DND-41 (cell line): ENCODE results near the gene GPR83.

ENCODE experiments used
- ATAC-seq: fragments of 200-7000 bp; cut with Tn5 transposase; 3 replicates; pipeline ENCODE4 v1.9.1; 2021; ENCODE audit warnings: low read depth; ENCODE audit not compliant: insufficient read depth
- DNase-seq: peaks from one replicate; pipeline ENCODE4 v3.0.0-alpha.2; 2020
- H2AFZ ChIP-seq: 2 replicates; pipeline ENCODE4 v1.6.0; 2012; ENCODE audit warnings: low read depth, low read length
- H3K27ac ChIP-seq: 2 replicates; pipeline ENCODE4 v1.5.1; 2012; ENCODE audit warnings: low read length, inconsistent platforms
- H3K27me3 ChIP-seq: fragments of 200-600 bp; sonication (generic); 2 replicates; pipeline ENCODE4 v1.6.0; 2012; ENCODE audit warnings: low read length, mild to moderate bottlenecking, inconsistent platforms; ENCODE audit not compliant: insufficient read depth, poor library complexity
- H3K36me3 ChIP-seq: 2 replicates; pipeline ENCODE4 v1.5.1; 2012; ENCODE audit warnings: low read length, inconsistent platforms; ENCODE audit not compliant: insufficient read depth
- H3K4me1 ChIP-seq: 2 replicates; pipeline ENCODE4 v1.5.1; 2012; ENCODE audit warnings: mild to moderate bottlenecking, low read length; ENCODE audit not compliant: insufficient read depth
- H3K4me2 ChIP-seq: 2 replicates; pipeline ENCODE4 v1.6.0; 2012; ENCODE audit warnings: mild to moderate bottlenecking, moderate library complexity, low read length, inconsistent platforms; ENCODE audit not compliant: insufficient read depth
- H3K4me3 ChIP-seq, 2 experiments: fragments of 200-600 bp in 1 of 2; shearing (Covaris generic) in 1 of 2; 2 replicates each; pipeline ENCODE4 v1.5.1; 2012 to 2016; ENCODE audit warnings: inconsistent platforms in 2 of 2, low read length in 2 of 2, mild to moderate bottlenecking in 2 of 2, low read depth in 1 of 2, moderate library complexity in 1 of 2
- H3K79me2 ChIP-seq: 2 replicates; pipeline ENCODE4 v1.6.0; 2012; ENCODE audit warnings: low read length, inconsistent platforms; ENCODE audit not compliant: insufficient read depth
- H3K9ac ChIP-seq: 2 replicates; pipeline ENCODE4 v1.6.0; 2012; ENCODE audit warnings: low read depth, mild to moderate bottlenecking, inconsistent platforms, low read length, moderate library complexity
- H3K9me3 ChIP-seq: 2 replicates; pipeline ENCODE4 v1.5.1; 2012; ENCODE audit warnings: low read length, moderate library complexity, mild to moderate bottlenecking, inconsistent platforms; ENCODE audit not compliant: insufficient read depth, severe bottlenecking
- H4K20me1 ChIP-seq: 2 replicates; pipeline ENCODE4 v1.6.0; 2012; ENCODE audit warnings: low read length; ENCODE audit not compliant: insufficient read depth
- EZH2 ChIP-seq: IDR thresholded peaks from 3 replicates; pipeline ENCODE4 v1.6.1; 2012; ENCODE audit warnings: borderline replicate concordance, low read depth, mild to moderate bottlenecking, moderate library complexity, low read length, inconsistent platforms; ENCODE audit not compliant: severe bottlenecking
- TF ChIP-seq, protein P1 (sequence below): IDR thresholded peaks from 2 replicates; pipeline ENCODE4 v1.5.1; 2012; ENCODE audit warnings: borderline replicate concordance, low read length, moderate library complexity, mild to moderate bottlenecking; ENCODE audit not compliant: poor library complexity, severe bottlenecking; ENCODE audit errors: extremely low read depth

Gene GPR83

DNA sequence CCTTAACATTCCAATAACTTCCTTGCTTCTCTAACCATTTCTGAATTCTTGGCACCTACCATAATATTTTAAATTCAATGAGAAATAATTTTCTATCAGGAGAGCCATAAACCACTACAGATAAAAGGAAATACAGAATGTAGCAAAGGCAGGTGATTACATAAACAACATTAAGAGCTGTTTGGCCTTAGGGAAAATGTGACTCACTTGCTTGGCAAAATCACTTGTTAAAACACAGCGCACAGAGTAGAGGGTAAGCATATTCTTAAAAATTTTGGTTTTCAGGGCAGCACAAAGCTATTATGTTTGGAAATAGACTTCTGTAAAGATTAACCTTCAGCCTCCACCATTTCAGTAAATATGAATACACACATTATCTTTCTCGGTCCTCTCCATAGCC is 70.4 kb downstream of the GPR83 start:
- Histone ChIP-seq H3K27ac (no peak overlapping the region), H3K4me1 (no peaks in the 10 kb centered on the region), H3K36me3 (no peaks in the 10 kb centered on the region), H3K9me3 (no peaks in the 10 kb centered on the region), H4K20me1 (no peaks in the 10 kb centered on the region), H3K27me3 (no peaks in the 10 kb centered on the region), H3K9ac (no peak overlapping the region), H2AFZ (no peak overlapping the region), H3K4me3 (no peak overlapping the region), H3K4me2 (no peak overlapping the region), H3K79me2 (no peaks in the 10 kb centered on the region)
- TF ChIP-seq, protein P1, sequence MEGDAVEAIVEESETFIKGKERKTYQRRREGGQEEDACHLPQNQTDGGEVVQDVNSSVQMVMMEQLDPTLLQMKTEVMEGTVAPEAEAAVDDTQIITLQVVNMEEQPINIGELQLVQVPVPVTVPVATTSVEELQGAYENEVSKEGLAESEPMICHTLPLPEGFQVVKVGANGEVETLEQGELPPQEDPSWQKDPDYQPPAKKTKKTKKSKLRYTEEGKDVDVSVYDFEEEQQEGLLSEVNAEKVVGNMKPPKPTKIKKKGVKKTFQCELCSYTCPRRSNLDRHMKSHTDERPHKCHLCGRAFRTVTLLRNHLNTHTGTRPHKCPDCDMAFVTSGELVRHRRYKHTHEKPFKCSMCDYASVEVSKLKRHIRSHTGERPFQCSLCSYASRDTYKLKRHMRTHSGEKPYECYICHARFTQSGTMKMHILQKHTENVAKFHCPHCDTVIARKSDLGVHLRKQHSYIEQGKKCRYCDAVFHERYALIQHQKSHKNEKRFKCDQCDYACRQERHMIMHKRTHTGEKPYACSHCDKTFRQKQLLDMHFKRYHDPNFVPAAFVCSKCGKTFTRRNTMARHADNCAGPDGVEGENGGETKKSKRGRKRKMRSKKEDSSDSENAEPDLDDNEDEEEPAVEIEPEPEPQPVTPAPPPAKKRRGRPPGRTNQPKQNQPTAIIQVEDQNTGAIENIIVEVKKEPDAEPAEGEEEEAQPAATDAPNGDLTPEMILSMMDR, result no peak
- TF ChIP-seq EZH2, result no peak
- DNase-seq, result no peak
- ATAC-seq, result no peak

- H3K4me1 ChIP-seq, result no peaks in the 10 kb centered on the region
- H3K79me2 ChIP-seq, result no peaks in the 10 kb centered on the region
- no peaks in the 10 kb centered on the region for H3K36me3 ChIP-seq
- DNase-seq (no peak), ATAC-seq (no peak)
- H3K4me2 ChIP-seq, result no peak overlapping the region
- no peaks in the 10 kb centered on the region for H3K27me3 ChIP-seq
- H3K4me3 ChIP-seq, result no peak overlapping the region
- H3K9me3 ChIP-seq, result no peaks in the 10 kb centered on the region
- H2AFZ ChIP-seq, result no peak overlapping the region
- H3K9ac ChIP-seq, result no peak overlapping the region
- no peaks in the 10 kb centered on the region for H4K20me1 ChIP-seq
- no peak for TF ChIP-seq EZH2
- TF ChIP-seq, protein P1, result no peak
- no peak overlapping the region for H3K27ac ChIP-seq
Measured at GRCh38 chr11:94329501-94329900, 71.7 kb downstream of the GPR83 start.

- Histone ChIP-seq H3K79me2 (no peaks in the 10 kb centered on the region), H3K36me3 (no peaks in the 10 kb centered on the region), H3K9ac (no peak overlapping the region), H3K4me1 (no peaks in the 10 kb centered on the region), H3K27ac (no peak overlapping the region), H3K27me3 (no peaks in the 10 kb centered on the region), H2AFZ (no peak overlapping the region), H3K4me3 (no peak overlapping the region), H3K4me2 (no peak overlapping the region), H4K20me1 (no peaks in the 10 kb centered on the region), H3K9me3 (no peaks in the 10 kb centered on the region)
- DNase-seq, result no peak
- ATAC-seq, result no peak
- TF ChIP-seq, protein P1, result no peak
- TF ChIP-seq EZH2, result no peak
Measured at GRCh38 chr11:94328587-94329080, 72.6 kb downstream of the GPR83 start.
